ACC112 (cell line): ENCODE data around the gene SLC10A3.

Experiments used
- H2AFZ ChIP-seq: fragments of 200-600 bp; sonication (generic); one replicate; pipeline ENCODE4 v1.6.0; 2017; ENCODE audit warnings: antibody characterized with exemption, low read length; ENCODE audit not compliant: unreplicated experiment
- H3K27ac ChIP-seq: fragments of 200-600 bp; sonication (generic); 2 replicates; pipeline ENCODE4 v1.5.1; 2014; ENCODE audit warnings: low read depth, mild to moderate bottlenecking, antibody characterized with exemption, low read length, moderate library complexity
- H3K27me3 ChIP-seq: fragments of 200-600 bp; sonication (generic); 2 replicates; pipeline ENCODE4 v1.6.1; 2014; ENCODE audit warnings: mild to moderate bottlenecking, antibody characterized with exemption, low read length, moderate library complexity, mixed read lengths; ENCODE audit not compliant: insufficient read depth
- H3K36me3 ChIP-seq: fragments of 200-600 bp; sonication (generic); 2 replicates; pipeline ENCODE4 v1.6.1; 2016; ENCODE audit warnings: mild to moderate bottlenecking, antibody characterized with exemption, low read length, moderate library complexity, mixed read lengths; ENCODE audit not compliant: insufficient read depth
- H3K4me1 ChIP-seq: fragments of 200-600 bp; sonication (generic); one replicate; pipeline ENCODE4 v1.6.1; 2016; ENCODE audit warnings: low read length, mixed read lengths; ENCODE audit not compliant: insufficient read depth, unreplicated experiment, control insufficient read depth
- H3K4me3 ChIP-seq: fragments of 200-600 bp; sonication (generic); 2 replicates; pipeline ENCODE4 v1.5.1; 2014; ENCODE audit warnings: mild to moderate bottlenecking, low read depth, low read length
- H3K79me2 ChIP-seq: fragments of 200-600 bp; sonication (generic); one replicate; pipeline ENCODE4 v1.6.0; 2016; ENCODE audit warnings: low read length; ENCODE audit not compliant: control insufficient read depth, unreplicated experiment, insufficient read depth

The SLC10A3 gene

GRCh38 chrX:154490021-154490413 is 412 bp downstream of the SLC10A3 start:
- Histone ChIP-seq H3K27ac (peak overlapping the region; percentile 77; the same call in 1 of the 2 replicates), H3K27me3 (no peaks in the 10 kb centered on the region), H3K36me3 (no peaks in the 10 kb centered on the region; the same call in 1 of the 2 replicates), H3K4me3 (peak overlapping the region; percentile 80), H3K79me2 (peaks cover 22% of the 10 kb centered on the region), H3K4me1 (no peaks in the 10 kb centered on the region), H2AFZ (no peak overlapping the region)

- no peaks in the 10 kb centered on the region for H3K27me3 ChIP-seq
- H3K36me3 ChIP-seq: no peaks in the 10 kb centered on the region; the same call in 1 of the 2 replicates
- H3K4me3 ChIP-seq: peak overlapping the region; percentile 80
- H3K4me1 ChIP-seq: peaks cover 8% of the 10 kb centered on the region
- H3K79me2 ChIP-seq: peaks cover 27% of the 10 kb centered on the region
- H2AFZ ChIP-seq: no peak overlapping the region
- H3K27ac ChIP-seq: no peak overlapping the region
Measured at GRCh38 chrX:154489182-154489581, 1.2 kb downstream of the SLC10A3 start.

- Histone ChIP-seq H3K4me1 (peaks cover 10% of the 10 kb centered on the region), H2AFZ (no peak overlapping the region), H3K27ac (no peak overlapping the region), H3K27me3 (no peaks in the 10 kb centered on the region), H3K79me2 (peaks cover 27% of the 10 kb centered on the region), H3K36me3 (no peaks in the 10 kb centered on the region; the same call in 1 of the 2 replicates), H3K4me3 (no peak overlapping the region; the same call in 1 of the 2 replicates)
Measured at GRCh38 chrX:154488336-154489075, 1.9 kb downstream of the SLC10A3 start.

- Histone ChIP-seq H3K27me3 (no peaks in the 10 kb centered on the region), H2AFZ (no peak overlapping the region), H3K36me3 (no peaks in the 10 kb centered on the region; the same call in 1 of the 2 replicates), H3K4me3 (no peak overlapping the region), H3K27ac (no peak overlapping the region), H3K4me1 (peaks cover 10% of the 10 kb centered on the region), H3K79me2 (peaks cover 27% of the 10 kb centered on the region)
Measured at GRCh38 chrX:154487518-154488290, 2.7 kb downstream of the SLC10A3 start.

- H3K27ac ChIP-seq: no peak within 1 kb of the TSS
- H3K4me3 ChIP-seq: peak within 1 kb of the TSS; percentile 89
- no peaks in the 10 kb centered on the region; the same call in 1 of the 2 replicates for H3K36me3 ChIP-seq
- peaks cover 27% of the 10 kb centered on the region for H3K79me2 ChIP-seq
- no peaks in the 10 kb centered on the region for H3K27me3 ChIP-seq
- peaks cover 10% of the 10 kb centered on the region for H3K4me1 ChIP-seq
- H2AFZ ChIP-seq: no peak within 1 kb of the TSS
Measured at GRCh38 chrX:154486396-154487207, 3.8 kb downstream of the SLC10A3 start, which contains the start of gene UBL4A. Gene UBL4A (minus strand): TSS chrX:154486615. CDS start chrX:154486584, 31 bp downstream.

- Histone ChIP-seq H3K79me2 (peaks cover 27% of the 10 kb centered on the region), H3K4me3 (peak overlapping the region; percentile 89), H3K27ac (no peak overlapping the region), H3K36me3 (no peaks in the 10 kb centered on the region; the same call in 1 of the 2 replicates), H2AFZ (no peak overlapping the region), H3K27me3 (no peaks in the 10 kb centered on the region), H3K4me1 (peaks cover 10% of the 10 kb centered on the region)
Measured at GRCh38 chrX:154486052-154486395, 4.4 kb downstream of the SLC10A3 start.

- peaks cover 10% of the 10 kb centered on the region for H3K4me1 ChIP-seq
- no peaks in the 10 kb centered on the region; the same call in 1 of the 2 replicates for H3K36me3 ChIP-seq
- H3K4me3 ChIP-seq: peak overlapping the region; percentile 89
- peaks cover 27% of the 10 kb centered on the region for H3K79me2 ChIP-seq
- no peak overlapping the region for H3K27ac ChIP-seq
- no peak overlapping the region for H2AFZ ChIP-seq
- no peaks in the 10 kb centered on the region for H3K27me3 ChIP-seq
Measured at GRCh38 chrX:154485150-154486051, 5.0 kb downstream of the SLC10A3 start.

- no peak overlapping the region for H3K27ac ChIP-seq
- H3K27me3 ChIP-seq: no peaks in the 10 kb centered on the region
- peaks cover 11% of the 10 kb centered on the region for H3K4me1 ChIP-seq
- H3K36me3 ChIP-seq: no peaks in the 10 kb centered on the region; the same call in 1 of the 2 replicates
- H3K4me3 ChIP-seq: 0 out of 2 replicates have a peak overlapping the region, but pooled peaks have one; percentile 89
- peaks cover 25% of the 10 kb centered on the region for H3K79me2 ChIP-seq
- no peak overlapping the region for H2AFZ ChIP-seq
Measured at GRCh38 chrX:154484255-154485149, 5.9 kb downstream of the SLC10A3 start.

- Histone ChIP-seq H3K4me1 (peaks cover 14% of the 10 kb centered on the region), H3K79me2 (peaks cover 19% of the 10 kb centered on the region), H3K27ac (no peak overlapping the region), H3K27me3 (no peaks in the 10 kb centered on the region), H3K4me3 (no peak overlapping the region), H2AFZ (no peak overlapping the region), H3K36me3 (no peaks in the 10 kb centered on the region; the same call in 1 of the 2 replicates)
Measured at GRCh38 chrX:154483325-154483724, 7.1 kb downstream of the SLC10A3 start.
